Activated gamma-delta T cell (primary cell): ENCODE results near the gene OLFM4.
"Not testable (repeated sequence)": the region's sequence is repeated elsewhere in the genome, so short reads cannot be mapped to it uniquely, and the experiment has no call there.

ENCODE experiments used
- DNase-seq: peaks from one replicate; lab custom pipeline; 2025; lab: John Stamatoyannopoulos, UW
- total RNA-seq, 2 donors: gene quantifications; one replicate each; lab custom pipeline; 2026; lab: John Stamatoyannopoulos, UW

Gene OLFM4, protein sequence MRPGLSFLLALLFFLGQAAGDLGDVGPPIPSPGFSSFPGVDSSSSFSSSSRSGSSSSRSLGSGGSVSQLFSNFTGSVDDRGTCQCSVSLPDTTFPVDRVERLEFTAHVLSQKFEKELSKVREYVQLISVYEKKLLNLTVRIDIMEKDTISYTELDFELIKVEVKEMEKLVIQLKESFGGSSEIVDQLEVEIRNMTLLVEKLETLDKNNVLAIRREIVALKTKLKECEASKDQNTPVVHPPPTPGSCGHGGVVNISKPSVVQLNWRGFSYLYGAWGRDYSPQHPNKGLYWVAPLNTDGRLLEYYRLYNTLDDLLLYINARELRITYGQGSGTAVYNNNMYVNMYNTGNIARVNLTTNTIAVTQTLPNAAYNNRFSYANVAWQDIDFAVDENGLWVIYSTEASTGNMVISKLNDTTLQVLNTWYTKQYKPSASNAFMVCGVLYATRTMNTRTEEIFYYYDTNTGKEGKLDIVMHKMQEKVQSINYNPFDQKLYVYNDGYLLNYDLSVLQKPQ
- total RNA-seq, result 0 reads per million in 2 donors

- DNase-seq, result no peak
Observed at GRCh38 chr13:53028637-53029203, at the start of gene OLFM4. TSS of gene OLFM4 (plus strand) at chr13:53028813. CDS start at chr13:53028837, 24 bp downstream.

- DNase-seq, result no peak
Observed at GRCh38 chr13:52978989-52979388, 49.6 kb upstream of the OLFM4 start.

- no peak for DNase-seq
Observed at GRCh38 chr13:52980695-52981094, 47.9 kb upstream of the OLFM4 start.

GRCh38 chr13:52983836-52984235 is 44.8 kb upstream of the OLFM4 start:
- DNase-seq, result no peak

- no peak for DNase-seq
Observed at GRCh38 chr13:52984881-52985363, 43.7 kb upstream of the OLFM4 start.

DNA sequence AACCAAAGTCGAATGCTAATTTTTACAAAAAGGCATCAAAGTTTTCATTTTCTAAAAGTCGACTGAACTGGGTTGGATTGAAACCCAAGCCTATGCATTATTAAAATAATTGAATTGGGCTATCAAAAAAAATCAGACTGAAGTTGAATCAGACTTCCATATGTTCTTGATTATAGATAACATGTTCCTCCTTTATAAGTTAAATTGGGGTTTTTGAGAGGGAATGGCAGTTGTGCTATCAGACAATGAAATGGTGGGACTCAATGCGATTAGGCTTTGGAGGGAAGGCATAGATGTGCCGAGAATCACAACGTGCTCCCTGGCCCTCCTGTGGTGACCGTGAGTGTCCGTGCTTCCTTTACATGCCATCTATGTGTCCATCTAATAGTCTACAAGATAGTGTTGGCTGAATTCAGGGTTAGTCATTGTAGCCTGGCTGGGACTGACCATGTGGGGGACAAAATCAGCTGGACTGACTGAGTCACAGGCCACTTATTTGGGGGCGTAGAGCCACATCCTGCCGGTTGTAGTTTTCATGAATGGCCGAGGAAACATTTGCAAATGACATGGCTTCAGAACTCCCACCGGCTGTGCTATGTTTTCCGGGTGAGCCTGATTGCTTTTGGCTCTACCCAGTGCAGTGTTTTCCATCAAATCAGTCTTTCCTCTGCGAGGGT is 37.1 kb upstream of the OLFM4 start:
- no peak for DNase-seq

DNA sequence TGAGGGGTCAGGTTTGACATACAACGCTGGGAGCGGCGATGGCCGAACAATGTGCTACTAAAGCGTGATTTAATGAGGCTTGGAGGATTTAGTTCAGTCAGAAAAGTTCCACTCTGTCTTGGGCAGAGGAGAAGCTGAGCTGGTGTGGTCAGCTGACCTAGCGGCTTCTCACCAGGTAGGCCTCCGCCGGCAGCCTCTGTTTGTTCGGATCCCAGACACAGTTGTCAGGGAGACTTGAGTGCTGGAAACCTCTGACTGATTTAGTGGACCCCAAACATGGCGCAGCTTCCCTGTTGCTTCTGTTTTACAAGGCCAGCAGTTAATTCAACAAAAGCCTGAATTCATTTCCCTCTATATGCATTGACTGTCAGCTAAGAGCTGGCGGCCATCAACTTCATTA is 36.5 kb upstream of the OLFM4 start:
- no peak for DNase-seq

- no peak for DNase-seq
Observed at GRCh38 chr13:52994051-52994450, 34.6 kb upstream of the OLFM4 start.

- no peak for DNase-seq
Observed at GRCh38 chr13:52994865-52995264, 33.7 kb upstream of the OLFM4 start.

DNA sequence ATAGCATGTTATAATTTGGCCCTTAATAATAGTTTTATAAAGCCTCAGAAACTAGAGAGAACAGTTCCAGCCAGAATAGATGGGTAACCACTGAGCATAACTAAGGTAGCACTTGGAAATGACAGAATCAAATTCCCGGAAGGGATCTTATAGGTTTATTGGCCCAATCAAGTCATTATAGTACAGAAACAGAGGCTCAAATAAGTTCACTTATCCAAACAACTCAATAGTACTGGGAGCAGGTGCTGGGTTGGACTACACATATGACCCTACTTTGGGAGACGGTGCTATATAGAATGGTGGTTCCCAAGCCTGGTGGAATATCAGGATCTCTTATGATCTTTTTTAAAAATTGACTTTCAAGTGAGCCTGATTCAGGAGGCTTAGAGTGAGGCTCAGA is 32.7 kb upstream of the OLFM4 start:
- no peak for DNase-seq

DNA sequence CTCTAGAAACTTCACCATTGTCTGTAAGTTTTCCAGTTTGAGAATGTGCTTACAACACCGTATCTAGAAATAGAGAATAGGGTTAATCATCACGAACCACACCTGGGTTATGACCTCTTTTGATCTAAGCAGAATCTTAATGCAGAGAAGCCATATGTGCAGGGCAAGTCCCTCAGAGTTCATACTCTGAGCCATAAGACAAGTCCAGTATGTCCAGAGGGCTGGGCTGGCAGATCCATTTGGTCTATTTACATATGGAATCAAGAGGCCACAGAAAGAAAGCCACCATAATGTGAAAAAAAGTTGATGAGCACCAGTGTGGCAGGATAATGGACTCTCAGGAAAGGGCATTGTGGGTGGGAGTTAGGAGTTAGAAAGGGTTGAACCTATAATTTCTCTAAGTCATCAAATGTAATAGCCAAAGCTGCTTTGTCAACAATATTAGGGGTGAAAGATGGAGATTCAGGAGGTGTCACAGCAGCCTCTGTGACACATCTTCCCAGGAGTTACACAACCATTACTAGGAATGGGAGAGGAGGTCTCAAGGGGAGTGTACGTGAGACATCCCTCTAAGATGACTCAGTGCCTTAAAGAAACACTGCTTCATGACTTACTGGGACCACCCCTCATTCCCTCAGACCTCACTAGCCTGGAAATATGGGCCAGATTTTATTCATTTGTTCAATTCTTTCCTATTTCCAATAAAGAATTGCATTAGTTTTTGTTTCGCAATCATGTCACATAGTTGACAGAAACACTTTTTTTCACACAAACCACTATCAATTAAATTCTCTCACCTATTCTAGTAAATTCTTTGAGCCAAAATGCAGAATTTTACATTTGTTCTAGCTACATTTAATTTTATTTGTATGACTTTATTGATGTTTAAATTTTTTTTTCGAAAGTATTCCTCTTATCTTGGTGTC is 30.4 kb upstream of the OLFM4 start:
- no peak for DNase-seq

- DNase-seq, result no peak
Observed at GRCh38 chr13:52999093-52999696, 29.4 kb upstream of the OLFM4 start.

DNA sequence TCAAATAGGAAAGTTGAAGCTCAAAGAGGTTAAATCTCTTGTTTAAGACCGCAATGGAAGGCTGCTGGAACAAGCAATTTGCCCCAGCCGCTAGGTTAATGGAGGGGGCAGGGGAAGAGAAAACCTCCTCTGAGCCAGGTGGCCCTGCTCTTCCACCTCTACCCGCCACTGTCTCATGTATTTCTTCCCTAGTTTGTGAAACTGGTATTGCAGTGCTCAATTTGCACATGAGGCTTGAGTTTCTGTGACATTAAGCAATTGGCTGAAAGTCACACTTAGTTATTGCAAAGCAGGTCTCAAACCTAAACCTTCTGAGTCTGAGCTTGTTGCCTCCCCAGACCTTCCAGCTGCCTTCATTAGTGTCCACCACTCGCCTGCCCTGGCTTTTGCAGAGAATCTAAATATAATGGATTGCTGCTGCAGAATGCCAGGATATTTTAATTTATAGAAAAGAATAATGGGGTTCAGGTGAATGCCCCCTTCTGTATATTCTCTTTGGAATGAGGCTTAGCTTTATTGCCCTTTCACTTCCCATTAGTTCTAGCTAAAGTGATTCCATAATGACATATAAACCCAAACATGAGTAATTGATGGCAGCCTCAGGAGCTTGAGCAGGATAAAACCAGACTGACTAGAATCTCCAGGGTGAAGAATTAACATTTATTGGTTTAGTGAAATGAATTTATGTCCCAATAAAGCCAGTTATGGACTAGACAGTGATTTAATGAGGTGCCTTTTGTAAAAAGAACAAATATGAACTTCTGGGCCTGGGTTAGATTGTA is 27.0 kb upstream of the OLFM4 start:
- DNase-seq, result no peak

GRCh38 chr13:53004573-53004972 is 24.0 kb upstream of the OLFM4 start:
- DNase-seq, result no peak

DNA sequence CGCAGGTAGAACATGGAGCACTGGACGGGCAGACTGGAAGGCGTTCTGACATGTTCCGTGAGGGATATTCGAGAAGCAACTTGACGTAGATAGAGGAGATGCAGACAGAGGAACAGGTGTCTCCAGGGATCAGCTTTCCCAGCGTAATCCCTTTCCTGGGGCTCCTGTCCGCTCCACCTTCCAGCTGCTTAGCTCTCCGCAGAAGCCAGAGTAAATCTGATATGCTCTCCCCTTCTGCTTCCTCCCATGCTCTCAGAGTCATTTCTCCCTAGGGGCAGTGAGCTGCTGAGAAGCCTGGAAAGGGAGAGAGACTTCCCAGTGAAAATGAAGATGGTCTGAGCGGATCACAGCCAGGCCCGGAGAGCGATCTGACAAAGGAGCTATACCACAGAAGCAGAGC is 23.0 kb upstream of the OLFM4 start:
- DNase-seq, result no peak

GRCh38 chr13:53007872-53008271 is 20.7 kb upstream of the OLFM4 start:
- DNase-seq, result no peak

GRCh38 chr13:53010374-53011105 is 18.1 kb upstream of the OLFM4 start:
- DNase-seq, result no peak

DNA sequence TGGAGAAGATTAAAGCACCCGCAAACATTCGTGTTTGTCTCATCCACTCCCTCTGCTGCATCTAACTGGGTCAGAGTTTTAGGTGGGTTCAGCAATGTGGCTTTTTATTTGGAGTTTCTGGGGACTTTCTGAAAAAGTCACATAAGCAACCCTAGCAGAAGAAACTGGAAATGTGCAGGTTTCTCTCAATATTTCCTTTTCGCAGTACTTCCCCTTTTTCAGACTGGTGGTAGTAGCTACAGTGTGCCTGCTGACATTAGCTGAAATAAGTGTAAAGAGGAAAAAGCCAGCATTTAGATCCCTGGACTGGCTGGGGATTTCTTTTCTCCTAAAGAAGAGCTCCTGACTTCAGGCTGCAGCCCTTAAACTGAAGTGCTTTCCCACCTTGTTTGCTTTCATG is 15.9 kb upstream of the OLFM4 start:
- no peak for DNase-seq

DNA sequence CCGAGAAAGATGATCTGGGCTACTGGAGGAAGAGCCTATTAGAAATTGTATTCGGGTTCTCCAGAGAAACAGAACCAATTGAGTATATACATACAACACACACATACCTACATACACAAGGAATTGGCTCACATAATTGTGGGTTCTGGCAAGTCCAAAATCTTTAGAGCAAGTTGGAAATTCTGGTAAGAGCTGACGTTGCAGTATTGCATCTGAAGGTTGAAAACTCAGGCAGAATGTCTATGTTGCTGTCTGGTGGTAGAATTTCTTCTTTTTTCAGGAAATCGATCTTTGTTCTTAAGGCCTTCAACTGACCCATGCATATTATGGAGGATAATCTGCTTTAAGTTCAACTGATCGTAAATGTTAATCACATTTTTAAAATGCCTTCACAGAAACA is 15.5 kb upstream of the OLFM4 start:
- DNase-seq, result no peak

- DNase-seq, result not testable (repeated sequence)
Observed at GRCh38 chr13:53014018-53014417, 14.6 kb upstream of the OLFM4 start.
